Neural progenitor cell (in vitro differentiated cells): ENCODE data around the gene SSTR5. TPM values are rescaled to one million over a fixed set of nuclear protein-coding genes. Genes with fewer than 3 reads are reported as not detected.

ENCODE experiments used
- DNase-seq: peaks from one replicate; pipeline ENCODE4 v3.0.0-alpha.2; 2016; ENCODE audit warnings: low spot score
- H2AFZ ChIP-seq: fragments of 200-600 bp; sonication (generic); replicated peaks from 2 replicates; pipeline ENCODE4 v1.6.1; 2016; ENCODE audit warnings: antibody characterized with exemption
- H3F3A ChIP-seq: fragments of 200-600 bp; sonication (generic); 2 replicates; pipeline ENCODE4 v1.6.1; 2016; ENCODE audit warnings: antibody characterized with exemption, low read depth
- H3K27ac ChIP-seq: fragments of 200-600 bp; sonication (generic); 2 replicates; pipeline ENCODE4 v1.5.1; 2016; ENCODE audit warnings: mild to moderate bottlenecking
- H3K27me3 ChIP-seq: fragments of 200-600 bp; sonication (generic); 2 replicates; pipeline ENCODE4 v1.6.1; 2016; ENCODE audit warnings: mild to moderate bottlenecking, moderate library complexity
- H3K36me3 ChIP-seq: fragments of 200-600 bp; sonication (generic); 2 replicates; pipeline ENCODE4 v1.5.1; 2016
- H3K4me1 ChIP-seq: fragments of 200-600 bp; sonication (generic); 2 replicates; pipeline ENCODE4 v1.6.1; 2016; ENCODE audit warnings: mixed run types
- H3K4me2 ChIP-seq: fragments of 200-600 bp; sonication (generic); 2 replicates; pipeline ENCODE4 v1.6.1; 2016
- H3K4me3 ChIP-seq: fragments of 200-600 bp; sonication (generic); 2 replicates; pipeline ENCODE4 v1.5.1; 2016
- H3K79me2 ChIP-seq: fragments of 200-600 bp; sonication (generic); 2 replicates; pipeline ENCODE4 v1.6.1; 2016; ENCODE audit warnings: low read depth
- H3K9ac ChIP-seq: fragments of 200-600 bp; sonication (generic); 2 replicates; pipeline ENCODE4 v1.6.1; 2016
- H3K9me3 ChIP-seq: fragments of 200-600 bp; sonication (generic); 2 replicates; pipeline ENCODE4 v1.5.1; 2016; ENCODE audit warnings: low read depth
- H4K20me1 ChIP-seq: fragments of 200-600 bp; sonication (generic); 2 replicates; pipeline ENCODE4 v1.6.1; 2016; ENCODE audit warnings: low read depth
- H3K27ac Mint-ChIP-seq: 3 replicates; pipeline ENCODE4 v1.8.0; 2021; ENCODE audit warnings: mixed read lengths
- H3K27me3 Mint-ChIP-seq: 2 replicates; pipeline ENCODE4 v1.8.0; 2022; ENCODE audit warnings: low read depth, mild to moderate bottlenecking, inconsistent platforms, moderate library complexity, mixed read lengths; ENCODE audit not compliant: insufficient read depth
- H3K36me3 Mint-ChIP-seq: 3 replicates; pipeline ENCODE4 v1.8.0; 2021; ENCODE audit warnings: mixed read lengths
- H3K4me1 Mint-ChIP-seq: 3 replicates; pipeline ENCODE4 v1.8.0; 2021; ENCODE audit warnings: mixed read lengths
- H3K4me3 Mint-ChIP-seq: 3 replicates; pipeline ENCODE4 v1.8.0; 2021; ENCODE audit warnings: mild to moderate bottlenecking, moderate library complexity, mixed read lengths
- H3K9me3 Mint-ChIP-seq: 3 replicates; pipeline ENCODE4 v1.8.0; 2020; ENCODE audit warnings: mixed read lengths
- CTCF ChIP-seq: fragments of 200-600 bp; sonication (generic); IDR thresholded peaks from 2 replicates; pipeline ENCODE4 v1.5.1; 2017; ENCODE audit warnings: antibody characterized with exemption, mild to moderate bottlenecking
- EZH2 ChIP-seq: fragments of 200-600 bp; sonication (generic); IDR thresholded peaks from 2 replicates; pipeline ENCODE4 v1.6.1; 2017; ENCODE audit warnings: antibody characterized with exemption, mild to moderate bottlenecking, moderate library complexity
- EZH2phosphoT487 ChIP-seq: fragments of 200-600 bp; sonication (generic); IDR thresholded peaks from 2 replicates; pipeline ENCODE4 v1.6.1; 2017; ENCODE audit warnings: antibody characterized with exemption
- total RNA-seq: library from RNA; depleted of rRNA; stranded (reverse); fragments of >200 nt; gene quantifications from 2 replicates; pipeline ENCODE4 v1.2.3, GENCODE V29; 2015; ENCODE audit warnings: low replicate concordance

SSTR5 gene
- total RNA-seq, 1 donor from 2014 or later: not detected

GRCh38 chr16:1097156-1097555, 24.6 kb downstream of the SSTR5 start:
- Histone ChIP-seq H3K4me1 (peaks cover 18% of the 10 kb centered on the region), H2AFZ (no peak overlapping the region), H3K27ac (no peak overlapping the region), H3K79me2 (no peaks in the 10 kb centered on the region), H3K27me3 (no peaks in the 10 kb centered on the region), H3K4me2 (no peak overlapping the region), H4K20me1 (no peaks in the 10 kb centered on the region), H3K9ac (no peak overlapping the region), H3K36me3 (no peaks in the 10 kb centered on the region), H3F3A (peaks cover 13% of the 10 kb centered on the region), H3K4me3 (no peak overlapping the region), H3K9me3 (no peaks in the 10 kb centered on the region)
- H3K4me3 Mint-ChIP-seq: no peak overlapping the region
- H3K36me3 Mint-ChIP-seq: no peaks in the 10 kb centered on the region
- no peak overlapping the region for H3K27ac Mint-ChIP-seq
- H3K27me3 Mint-ChIP-seq: peaks cover 2% of the 10 kb centered on the region
- peaks cover 7% of the 10 kb centered on the region for H3K4me1 Mint-ChIP-seq
- no peak for DNase-seq
- H3K9me3 Mint-ChIP-seq: peaks cover 2% of the 10 kb centered on the region
- TF ChIP-seq EZH2 (no peak), CTCF (no peak)

GRCh38 chr16:1097800-1098199, 25.3 kb downstream of the SSTR5 start:
- no peak overlapping the region for H3K4me3 ChIP-seq
- no peaks in the 10 kb centered on the region for H3K79me2 ChIP-seq
- H4K20me1 ChIP-seq: no peaks in the 10 kb centered on the region
- Mint-ChIP-seq H3K4me3 (no peak overlapping the region), H3K36me3 (no peaks in the 10 kb centered on the region), H3K27me3 (no peaks in the 10 kb centered on the region), H3K4me1 (peaks cover 6% of the 10 kb centered on the region), H3K27ac (no peak overlapping the region), H3K9me3 (no peaks in the 10 kb centered on the region)
- no peaks in the 10 kb centered on the region for H3K9me3 ChIP-seq
- TF ChIP-seq CTCF (no peak), EZH2phosphoT487 (no peak), EZH2 (no peak)
- no peaks in the 10 kb centered on the region for H3K36me3 ChIP-seq
- H2AFZ ChIP-seq: no peak overlapping the region
- H3K27me3 ChIP-seq: no peaks in the 10 kb centered on the region
- DNase-seq: no peak
- H3F3A ChIP-seq: peaks cover 11% of the 10 kb centered on the region
- H3K27ac ChIP-seq: no peak overlapping the region
- H3K4me2 ChIP-seq: no peak overlapping the region
- peaks cover 18% of the 10 kb centered on the region for H3K4me1 ChIP-seq
- H3K9ac ChIP-seq: no peak overlapping the region

- H3K36me3 Mint-ChIP-seq: no peaks in the 10 kb centered on the region
- peaks cover 23% of the 10 kb centered on the region for H3K4me1 ChIP-seq
- H3K27ac ChIP-seq: no peak overlapping the region
- H3K36me3 ChIP-seq: no peaks in the 10 kb centered on the region
- H3K9me3 Mint-ChIP-seq: no peaks in the 10 kb centered on the region
- no peak overlapping the region for H3K9ac ChIP-seq
- no peak overlapping the region for H3K4me3 ChIP-seq
- H3K4me2 ChIP-seq: peak overlapping the region; percentile 27
- H3K4me1 Mint-ChIP-seq: peaks cover 6% of the 10 kb centered on the region
- TF ChIP-seq EZH2phosphoT487: no peak
- no peak for TF ChIP-seq CTCF
- TF ChIP-seq EZH2: no peak
- peak; percentile 75 for DNase-seq
- no peaks in the 10 kb centered on the region for H3K79me2 ChIP-seq
- no peak overlapping the region for H2AFZ ChIP-seq
- H3K27ac Mint-ChIP-seq: no peak overlapping the region
- no peaks in the 10 kb centered on the region for H4K20me1 ChIP-seq
- no peaks in the 10 kb centered on the region for H3K27me3 Mint-ChIP-seq
- peaks cover 5% of the 10 kb centered on the region for H3K27me3 ChIP-seq
- H3K9me3 ChIP-seq: no peaks in the 10 kb centered on the region
- peaks cover 10% of the 10 kb centered on the region for H3F3A ChIP-seq
- H3K4me3 Mint-ChIP-seq: no peak overlapping the region
Measured at GRCh38 chr16:1098266-1098991, 25.9 kb downstream of the SSTR5 start.
